Measurements from ENCODE around the gene ADGRL1. TPM values are rescaled to one million over a fixed set of nuclear protein-coding genes. Genes with fewer than 3 reads are reported as not detected.

ADGRL1 gene
- total and polyA plus RNA-seq, 9 of the 15 experiments (the other 6 are each of a cell fraction or from before 2014, with no cell fraction given) = 0.14 to 37.0 (median 8.6) TPM

- peak; percentile 43; the same call in 1 of the 2 replicates for TF ChIP-seq SPI1 (IDR thresholded peaks at IDR 0.05; ENCODE audit: borderline replicate concordance, low read depth, low read length)
- no peak for TF ChIP-seq HINFP (tag; conservative IDR thresholded peaks at IDR 0.05; ENCODE audit: low read depth)
- no peak for TF ChIP-seq HDGF (IDR thresholded peaks at IDR 0.05)
- TF ChIP-seq RUNX1 (IDR thresholded peaks at IDR 0.05; ENCODE audit: low read depth) = no peak
- TF ChIP-seq ZBTB33 (CRISPR knock-in tag; IDR thresholded peaks at IDR 0.05) = no peak
- no peak for TF ChIP-seq ARHGAP35 (IDR thresholded peaks at IDR 0.05; ENCODE audit: partially characterized antibody)
Observed at GRCh38 chr19:14114854-14115253, 91.1 kb downstream of the ADGRL1 start (continued).

GRCh38 chr19:14114439-14114838 is 91.5 kb downstream of the ADGRL1 start:
- no peak for DNase-seq (ENCODE audit: extremely low read depth in 1 of 4, low spot score in 3 of 4)
- Histone ChIP-seq H3K4me2 (ENCODE audit: insufficient read depth, low read length) (peak overlapping the region; percentile 75), H3K79me2 (ENCODE audit: control insufficient read depth, insufficient read depth, low read length) (peaks cover 24% of the 10 kb centered on the region), H3K27ac (ENCODE audit: extremely low read depth, low read depth, low read length) (no peak overlapping the region), H2AFZ (ENCODE audit: low read depth, low read length) (0 out of 2 replicates have a peak overlapping the region, but pooled peaks have one; percentile 30), H3K4me1 (replicated peaks in 1 of 2; ENCODE audit: control insufficient read depth in 2 of 2, insufficient read depth in 2 of 2, low read length in 2 of 2) (peaks cover 44 to 62% of the 10 kb centered on the region in 2 experiments; a peak in 4 of 5 replicates), H4K20me1 (replicated peaks; ENCODE audit: control insufficient read depth, insufficient read depth, low read length) (no peaks in the 10 kb centered on the region), H3K4me3 (no peak overlapping the region), H3K9ac (ENCODE audit: insufficient read depth in 1 of 2, low read depth in 2 of 2, low read length in 2 of 2) (peak overlapping the region in 1 of 2 experiments; percentile 15; a peak in 1 of 4 replicates), H3K9me3 (replicated peaks; ENCODE audit: control insufficient read depth, insufficient read depth, low read depth, low read length) (no peaks in the 10 kb centered on the region), H3K36me3 (ENCODE audit: control insufficient read depth, insufficient read depth, low read length) (peaks cover 2% of the 10 kb centered on the region; the same call in 2 of the 3 replicates), H3K9me1 (ENCODE audit: control insufficient read depth, insufficient read depth, low read length) (peaks cover 4% of the 10 kb centered on the region), H3K27me3 (ENCODE audit: control insufficient read depth in 2 of 2, insufficient read depth in 2 of 2, low read length in 2 of 2) (no peaks in the 10 kb centered on the region)
- no peak for FAIRE-seq
- ChIA-PET CTCF (ENCODE audit: low intra/inter-chr PET ratio) (interaction anchor here (2.8 kb wide), 1 partner anchor 234 kb away, joined by 12 read pairs; no protein-coding TSS in a partner anchor), POLR2A (interaction anchor here (0.6 to 1.8 kb wide), 3 partner anchors 20 to 268 kb away, joined by 3 to 5 read pairs (median 3); no protein-coding TSS in a partner anchor)
- ATAC-seq = no peak
- 0 out of 2 replicates have a peak, but pooled peaks have one; percentile 58 for TF ChIP-seq ZNF282 (CRISPR knock-in tag; IDR thresholded peaks at IDR 0.05)
- TF ChIP-seq CXXC5 (CRISPR knock-in tag; IDR thresholded peaks at IDR 0.05) = 0 out of 2 replicates have a peak, but pooled peaks have one; percentile 4
- TF ChIP-seq SP1 (CRISPR knock-in tag; IDR thresholded peaks at IDR 0.05) = peak; percentile 4; the same call in 1 of the 2 replicates
- TF ChIP-seq PTRF (tag; IDR thresholded peaks at IDR 0.05) = no peak
- TF ChIP-seq ZNF639 (CRISPR knock-in tag; conservative IDR thresholded peaks at IDR 0.05 in 1 of 2, IDR thresholded peaks at IDR 0.05 in 1 of 2) = 0 out of 4 replicates have a peak, but pooled peaks of 1 of the 2 experiments have one; percentile 5
- in situ Hi-C loops (cut with MboI) (no loop called here), intact Hi-C loops (cut with micrococcal nuclease) (no loop called here)
- WGBS (ENCODE audit: insufficient coverage, low coverage, missing lambda C conversion rate) = 73% methylated on average over 7 of the region's 7 CpGs
- no TSS peak for BruUV-seq (replicated peaks)
